Frontal cortex (tissue), 4 donors: ENCODE results near the gene CEP250. TPM values are rescaled to one million over a fixed set of nuclear protein-coding genes. Genes with fewer than 3 reads are reported as not detected.

Experiments used
- DNase-seq, 2 donors: peaks; one replicate each; pipeline ENCODE4 v3.0.0; 2012; ENCODE audit warnings: low spot score in 2 of 2
- FAIRE-seq: peaks from 2 replicates; lab custom pipeline; 2012; peaks lifted over from hg19 to GRCh38; lab: Jason Lieb, UNC
- small RNA-seq: library from RNA; depleted of rRNA; stranded (forward); fragments of <200 nt; gene quantifications from one replicate; pipeline ENCODE3, GENCODE V24; 2014
- total RNA-seq: library from RNA; depleted of rRNA; stranded (reverse); fragments of >200 nt; gene quantifications from one replicate; pipeline ENCODE4 v1.2.3, GENCODE V29; 2014
- donor health status: control.
- donor health status: control.
- donor health status: control.

Gene CEP250
- total RNA-seq, 1 donor from 2014 or later: 21.6 TPM

DNA sequence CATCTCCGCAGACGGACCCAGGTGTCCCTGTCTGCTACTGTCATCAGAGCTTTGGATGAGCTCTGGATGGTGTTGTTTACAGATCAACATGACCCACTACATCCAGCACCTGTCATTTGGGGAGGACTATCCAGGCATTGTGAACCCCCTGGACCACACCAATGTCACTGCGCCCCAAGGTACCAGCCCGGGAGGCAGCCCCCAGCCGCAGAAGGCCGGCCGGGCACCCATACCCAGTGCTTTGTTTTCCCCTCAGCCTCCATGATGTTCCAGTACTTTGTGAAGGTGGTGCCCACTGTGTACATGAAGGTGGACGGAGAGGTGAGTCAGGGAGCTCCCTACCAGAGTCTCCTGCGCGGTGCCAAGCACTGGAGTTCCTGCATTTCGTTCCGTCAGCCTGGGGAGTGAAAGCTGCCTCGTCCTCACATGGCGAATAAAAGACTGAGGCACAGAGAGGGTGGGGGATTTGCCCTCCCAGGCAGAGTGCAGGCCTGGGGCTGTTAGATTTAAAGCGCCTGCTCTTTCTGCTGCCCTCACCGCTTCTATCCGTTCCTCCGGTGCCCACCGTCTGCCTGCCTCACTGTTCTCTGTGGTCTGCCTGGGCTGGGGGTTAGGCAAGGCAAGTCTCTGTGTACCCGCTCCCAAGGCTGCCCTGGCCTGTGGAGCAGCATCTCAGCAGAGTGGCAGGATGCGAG, 100.7 kb downstream of the CEP250 start:
- no peak for DNase-seq
- no peak for FAIRE-seq

- FAIRE-seq: no peak
Measured at GRCh38 chr20:35556871-35557270, 101.5 kb downstream of the CEP250 start.

DNA sequence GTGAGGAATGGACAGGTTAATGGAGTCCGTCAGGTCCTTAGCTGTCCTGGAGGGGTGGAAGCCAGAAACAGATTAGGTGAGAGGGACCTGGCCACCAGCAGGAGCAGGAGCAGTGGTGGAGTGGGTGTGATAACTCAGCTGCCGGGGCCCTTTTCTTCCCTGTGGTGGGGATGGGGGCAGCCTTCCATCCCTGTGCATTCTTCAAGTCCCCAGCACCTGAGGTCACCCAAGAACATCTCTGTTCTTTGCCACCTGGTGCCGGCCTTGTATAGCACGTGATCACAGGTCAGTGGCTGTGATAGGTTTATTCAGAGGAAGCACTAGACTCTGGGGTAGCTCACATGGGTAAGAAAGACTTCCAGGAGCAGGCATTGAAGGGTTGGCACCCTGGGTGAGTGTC, 103.1 kb downstream of the CEP250 start:
- no peak for DNase-seq
- no peak for FAIRE-seq

More at GRCh38 chr20:35556871-35557270, 101.5 kb downstream of the CEP250 start:
- no peak for DNase-seq

- FAIRE-seq (no peak), DNase-seq (no peak)
Measured at GRCh38 chr20:35559042-35559693, 103.8 kb downstream of the CEP250 start.

GRCh38 chr20:35560105-35560511, 104.7 kb downstream of the CEP250 start:
- DNase-seq (no peak), FAIRE-seq (no peak)

GRCh38 chr20:35560541-35560940, 105.1 kb downstream of the CEP250 start:
- DNase-seq (no peak), FAIRE-seq (no peak)

DNA sequence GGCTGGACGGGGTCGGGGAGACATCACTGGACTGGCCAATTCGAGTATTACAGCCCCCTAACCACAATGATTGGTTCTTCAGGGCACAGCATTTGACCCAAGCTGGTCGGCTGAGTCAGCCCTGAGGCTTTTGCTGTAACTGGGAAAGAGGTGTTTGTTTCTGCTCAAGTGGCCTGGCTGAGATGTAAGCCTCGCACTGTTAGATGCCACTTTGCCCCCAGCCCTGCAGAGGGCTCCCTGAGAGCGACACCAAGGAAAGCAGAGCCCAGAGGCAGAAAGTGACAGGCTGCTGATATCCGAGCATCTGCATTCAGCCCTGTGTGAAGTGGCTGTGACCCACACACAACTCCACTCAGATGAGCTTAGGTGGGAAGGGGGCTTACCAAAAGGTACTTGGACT, 105.9 kb downstream of the CEP250 start:
- no peak for FAIRE-seq
- DNase-seq: peak in 1 of 2 donors; percentile 46

- DNase-seq: no peak
- FAIRE-seq: no peak
Measured at GRCh38 chr20:35561671-35562070, 106.3 kb downstream of the CEP250 start.

DNA sequence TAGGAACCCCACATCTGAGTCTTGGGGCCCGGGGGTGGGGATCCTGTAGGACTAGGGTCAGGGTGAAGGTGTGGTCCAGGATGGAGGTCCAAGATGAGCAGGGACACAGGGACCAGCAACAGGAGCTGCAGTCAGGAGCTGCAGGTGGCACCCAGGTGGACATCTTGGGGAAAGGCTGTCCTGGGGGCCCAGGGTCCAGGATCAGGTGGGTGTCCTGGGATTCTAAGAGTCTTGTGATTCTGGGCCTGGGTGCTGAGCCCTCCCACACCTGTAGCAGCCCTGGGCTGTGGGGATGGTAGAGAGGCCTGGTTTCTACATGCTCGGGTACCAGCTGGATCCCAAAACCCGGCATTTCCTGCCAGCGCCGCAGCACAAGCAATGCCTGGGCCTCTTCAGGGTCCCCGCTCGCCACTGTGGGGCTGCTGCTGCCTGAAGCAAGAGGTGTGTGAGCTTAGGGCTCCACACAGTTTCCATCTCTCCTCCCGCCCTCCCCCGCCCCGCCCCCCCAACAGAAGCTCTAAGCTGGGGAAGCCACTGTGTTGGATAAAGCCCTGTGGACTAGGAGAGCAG, 107.2 kb downstream of the CEP250 start:
- no peak for DNase-seq
- FAIRE-seq: no peak

- FAIRE-seq (no peak), DNase-seq (no peak)
Measured at GRCh38 chr20:35563834-35564233, 108.4 kb downstream of the CEP250 start.

DNA sequence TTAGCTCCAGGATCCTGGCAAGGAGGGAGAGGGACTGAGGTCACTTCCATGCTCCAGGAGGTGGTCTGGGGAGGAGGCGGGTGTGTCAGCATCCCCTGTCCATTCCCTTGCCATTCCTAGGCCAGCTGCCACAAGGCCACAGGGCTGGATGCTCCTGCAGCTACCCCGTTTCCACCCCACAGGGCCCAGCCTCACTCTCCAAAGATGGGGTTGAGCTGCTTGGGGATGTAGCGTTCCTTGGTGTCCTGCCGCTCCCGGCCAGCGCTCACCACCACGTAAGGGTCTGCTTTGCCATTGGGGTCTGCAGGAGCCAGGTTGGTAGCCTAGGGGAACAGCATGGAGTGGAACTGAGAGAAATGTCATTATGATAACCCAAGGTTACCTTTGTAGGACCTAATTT, 109.5 kb downstream of the CEP250 start:
- no peak for DNase-seq
- FAIRE-seq: no peak

DNA sequence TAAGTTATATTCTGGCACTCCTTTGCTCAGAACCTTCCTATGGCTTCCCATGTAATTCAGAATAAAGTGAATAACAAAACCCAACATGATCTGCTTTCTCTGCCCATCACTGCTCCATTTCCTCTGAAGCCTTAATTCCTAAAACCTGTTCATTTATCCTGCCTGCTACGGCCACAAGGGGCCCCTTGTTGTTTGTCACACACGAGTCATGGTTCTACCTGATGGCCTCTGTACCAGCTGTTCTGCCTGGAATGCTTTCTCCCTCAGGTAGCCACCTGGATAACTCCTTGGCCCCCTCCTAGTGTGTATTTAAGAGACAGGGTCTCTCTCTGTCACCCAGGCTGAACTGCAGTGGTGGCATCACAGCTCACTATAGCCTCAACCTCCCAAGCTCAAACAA, 113.2 kb downstream of the CEP250 start:
- FAIRE-seq: no peak
- DNase-seq: no peak

Small RNA genes lying within 50 kb of the gene (small RNA-seq; reads per million reads assigned to genes)
- gene MIR1289-1: 0.18 reads per million

Other genes starting within 250 kb of the CEP250 start
- 102 TPM for gene MMP24, start 228.9 kb upstream of the CEP250 start, total RNA-seq
- 3.3 TPM for gene MMP24OS, start 177.5 kb upstream of the CEP250 start, total RNA-seq
- 71.7 TPM for gene EIF6, start 170.8 kb upstream of the CEP250 start, total RNA-seq
- not detected for gene FAM83C, start 163.2 kb upstream of the CEP250 start, total RNA-seq
- 28.5 TPM for gene UQCC1, start 43.6 kb upstream of the CEP250 start, total RNA-seq
- 0.41 TPM for gene GDF5, start 17.4 kb upstream of the CEP250 start, total RNA-seq
- gene C20orf173, start 74.1 kb downstream of the CEP250 start, total RNA-seq: under 0.01 TPM
- gene ERGIC3, start 86.5 kb downstream of the CEP250 start, total RNA-seq: 233 TPM
- 0.82 TPM for gene SPAG4, start 160.2 kb downstream of the CEP250 start, total RNA-seq
- 55.4 TPM for gene CPNE1, start 209.3 kb downstream of the CEP250 start, total RNA-seq
- gene RBM12, start 209.3 kb downstream of the CEP250 start, total RNA-seq: 109 TPM
- gene NFS1, start 243.8 kb downstream of the CEP250 start, total RNA-seq: 23.6 TPM
- gene ROMO1, start 243.8 kb downstream of the CEP250 start, total RNA-seq: 86.4 TPM